A673 (cell line): ENCODE results near the gene LNPEP.

Source experiments
- EZH2 ChIP-seq: fragments of 200-600 bp; sonication (generic); IDR thresholded peaks from 2 replicates; pipeline ENCODE4 v1.6.1; 2017; ENCODE audit warnings: borderline replicate concordance, low read depth, mild to moderate bottlenecking, mixed read lengths, antibody characterized with exemption, low read length; ENCODE audit not compliant: poor library complexity, severe bottlenecking
- TF ChIP-seq, protein P1 (sequence below): fragments of 300-800, 200-600 bp; sonication (generic); conservative IDR thresholded peaks from 2 replicates; pipeline ENCODE4 v1.5.1; 2017; ENCODE audit warnings: low read depth, mild to moderate bottlenecking, antibody characterized with exemption, low read length, moderate library complexity, mixed read lengths

DNA sequence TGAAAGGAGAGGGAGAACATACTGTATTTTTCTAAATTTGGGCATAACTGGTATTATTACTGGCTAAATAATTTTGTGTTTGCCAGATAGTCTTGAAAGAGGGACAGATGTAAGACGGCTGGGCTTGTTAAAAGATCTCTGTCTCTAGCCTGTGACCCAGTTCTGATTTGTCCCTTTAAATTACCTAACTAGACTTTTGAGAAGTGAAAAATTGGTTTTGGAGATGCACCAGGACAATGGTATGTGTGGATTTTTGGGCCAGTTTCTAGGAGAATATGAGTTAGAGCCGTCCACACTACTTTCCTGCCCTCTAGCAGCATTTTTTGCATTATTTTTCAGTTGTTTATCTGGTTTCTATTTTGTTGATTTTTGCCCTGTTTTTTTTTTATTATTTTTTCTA, 33.5 kb downstream of the LNPEP start:
- TF ChIP-seq, protein P1, sequence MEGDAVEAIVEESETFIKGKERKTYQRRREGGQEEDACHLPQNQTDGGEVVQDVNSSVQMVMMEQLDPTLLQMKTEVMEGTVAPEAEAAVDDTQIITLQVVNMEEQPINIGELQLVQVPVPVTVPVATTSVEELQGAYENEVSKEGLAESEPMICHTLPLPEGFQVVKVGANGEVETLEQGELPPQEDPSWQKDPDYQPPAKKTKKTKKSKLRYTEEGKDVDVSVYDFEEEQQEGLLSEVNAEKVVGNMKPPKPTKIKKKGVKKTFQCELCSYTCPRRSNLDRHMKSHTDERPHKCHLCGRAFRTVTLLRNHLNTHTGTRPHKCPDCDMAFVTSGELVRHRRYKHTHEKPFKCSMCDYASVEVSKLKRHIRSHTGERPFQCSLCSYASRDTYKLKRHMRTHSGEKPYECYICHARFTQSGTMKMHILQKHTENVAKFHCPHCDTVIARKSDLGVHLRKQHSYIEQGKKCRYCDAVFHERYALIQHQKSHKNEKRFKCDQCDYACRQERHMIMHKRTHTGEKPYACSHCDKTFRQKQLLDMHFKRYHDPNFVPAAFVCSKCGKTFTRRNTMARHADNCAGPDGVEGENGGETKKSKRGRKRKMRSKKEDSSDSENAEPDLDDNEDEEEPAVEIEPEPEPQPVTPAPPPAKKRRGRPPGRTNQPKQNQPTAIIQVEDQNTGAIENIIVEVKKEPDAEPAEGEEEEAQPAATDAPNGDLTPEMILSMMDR = no peak
- TF ChIP-seq EZH2 = no peak
